Endodermal cell (in vitro differentiated cells): Measurements from ENCODE around the gene SNRPD3. TPM values are rescaled to one million over a fixed set of nuclear protein-coding genes. Genes with fewer than 3 reads are reported as not detected.

ENCODE experiments used
- DNase-seq: peaks from one replicate; pipeline ENCODE4 v3.0.0-alpha.2; 2017
- H3K27ac ChIP-seq: 2 replicates; pipeline ENCODE4 v1.5.1; 2013; ENCODE audit warnings: mild to moderate bottlenecking, low read depth, low read length, moderate library complexity
- H3K27me3 ChIP-seq: 2 replicates; pipeline ENCODE4 v1.6.1; 2013; ENCODE audit warnings: mild to moderate bottlenecking, low read length, moderate library complexity; ENCODE audit not compliant: insufficient read depth, control insufficient read depth, poor library complexity, severe bottlenecking
- H3K36me3 ChIP-seq: 2 replicates; pipeline ENCODE4 v1.7.0; 2013; ENCODE audit warnings: mild to moderate bottlenecking, low read length, moderate library complexity; ENCODE audit not compliant: control insufficient read depth, insufficient read depth
- H3K4me1 ChIP-seq: one replicate; pipeline ENCODE4 v1.7.0; 2013; ENCODE audit warnings: low read length; ENCODE audit not compliant: control insufficient read depth, insufficient read depth
- H3K4me3 ChIP-seq: 2 replicates; pipeline ENCODE4 v1.5.1; 2013; ENCODE audit warnings: mild to moderate bottlenecking, low read length, moderate library complexity
- H3K9ac ChIP-seq: 2 replicates; pipeline ENCODE4 v1.6.1; 2013; ENCODE audit warnings: mild to moderate bottlenecking, low read length, moderate library complexity; ENCODE audit not compliant: poor library complexity, severe bottlenecking; ENCODE audit errors: extremely low read depth
- H3K9me3 ChIP-seq: 2 replicates; pipeline ENCODE4 v1.6.1; 2013; ENCODE audit warnings: mild to moderate bottlenecking, low read length, moderate library complexity; ENCODE audit not compliant: control insufficient read depth
- H3K27ac Mint-ChIP-seq: 2 replicates; pipeline ENCODE4 v1.8.0; 2020; ENCODE audit warnings: mixed read lengths
- H3K27me3 Mint-ChIP-seq: 2 replicates; pipeline ENCODE4 v1.8.0; 2021; ENCODE audit warnings: mild to moderate bottlenecking, mixed read lengths; ENCODE audit not compliant: insufficient read depth
- H3K36me3 Mint-ChIP-seq: 2 replicates; pipeline ENCODE4 v1.8.0; 2020; ENCODE audit warnings: low read depth, mixed read lengths
- H3K4me1 Mint-ChIP-seq: 2 replicates; pipeline ENCODE4 v1.8.0; 2020; ENCODE audit warnings: mixed read lengths
- H3K4me3 Mint-ChIP-seq: 2 replicates; pipeline ENCODE4 v1.8.0; 2020; ENCODE audit warnings: mild to moderate bottlenecking, moderate library complexity, mixed read lengths
- H3K9me3 Mint-ChIP-seq: 2 replicates; pipeline ENCODE4 v1.8.0; 2020; ENCODE audit warnings: mild to moderate bottlenecking, mixed read lengths
- CTCF ChIP-seq: fragments of 200-600 bp; sonication (generic); conservative IDR thresholded peaks from 2 replicates; pipeline ENCODE4 v1.5.0; 2021; ENCODE audit warnings: antibody characterized with exemption, mild to moderate bottlenecking
- WGBS, 2 experiments: methylation state at CpG; one replicate each; pipeline versions ENCODE4 v1.1.5 to v1.1.7; 2013; ENCODE audit warnings: missing lambda C conversion rate in 2 of 2, mixed read lengths in 1 of 2; ENCODE audit not compliant: insufficient coverage in 1 of 2, insufficient read length in 1 of 2; 5-methylcytosine and 5-hydroxymethylcytosine counted together
- total RNA-seq, 2 donors: library from RNA; stranded (reverse); fragmentation: NEBNext Ultra II Directional in 1 of 2; extraction: Animal tissue kit (Norgen Biotek cat#: 25700) in 1 of 2; gene quantifications; 2 replicates in 1 of 2; 3 replicates in 1 of 2; pipeline ENCODE4 v1.2.1, GENCODE V29; 2021

SNRPD3 gene
- total RNA-seq, 2 donors from 2014 or later, result 158 to 180 TPM

GRCh38 chr22:24517446-24517845 is 38.4 kb upstream of the SNRPD3 start:
- H3K9me3 ChIP-seq, result no peaks in the 10 kb centered on the region
- 93 to 94% methylated on average over 2 of the region's 2 CpGs for WGBS, 2 experiments
- no peak overlapping the region for H3K9ac ChIP-seq
- TF ChIP-seq CTCF, result no peak
- peaks cover 4% of the 10 kb centered on the region for H3K27me3 ChIP-seq
- H3K27ac ChIP-seq, result no peak overlapping the region
- H3K4me3 Mint-ChIP-seq, result no peak overlapping the region
- peaks cover 36% of the 10 kb centered on the region for H3K4me1 Mint-ChIP-seq
- H3K4me1 ChIP-seq, result peaks cover 20% of the 10 kb centered on the region
- H3K27me3 Mint-ChIP-seq, result peaks cover 29% of the 10 kb centered on the region
- no peaks in the 10 kb centered on the region for H3K36me3 ChIP-seq
- H3K27ac Mint-ChIP-seq, result no peak overlapping the region
- H3K4me3 ChIP-seq, result no peak overlapping the region
- no peak for DNase-seq
- H3K36me3 Mint-ChIP-seq, result no peaks in the 10 kb centered on the region
- H3K9me3 Mint-ChIP-seq, result no peaks in the 10 kb centered on the region

- Mint-ChIP-seq H3K4me1 (peaks cover 28% of the 10 kb centered on the region), H3K36me3 (no peaks in the 10 kb centered on the region), H3K27me3 (peaks cover 29% of the 10 kb centered on the region), H3K9me3 (no peaks in the 10 kb centered on the region), H3K27ac (no peak overlapping the region), H3K4me3 (no peak overlapping the region)
- WGBS, 2 experiments, result 93 to 95% methylated on average over 2 to 3 of the region's 3 CpGs
- DNase-seq, result no peak
- Histone ChIP-seq H3K27me3 (peaks cover 4% of the 10 kb centered on the region), H3K9me3 (no peaks in the 10 kb centered on the region), H3K36me3 (no peaks in the 10 kb centered on the region), H3K27ac (no peak overlapping the region), H3K9ac (no peak overlapping the region), H3K4me3 (no peak overlapping the region), H3K4me1 (peaks cover 20% of the 10 kb centered on the region)
- no peak for TF ChIP-seq CTCF
Measured at GRCh38 chr22:24518228-24518627, 37.6 kb upstream of the SNRPD3 start.

- Histone ChIP-seq H3K4me3 (no peak overlapping the region), H3K9ac (no peak overlapping the region), H3K4me1 (peaks cover 13% of the 10 kb centered on the region), H3K27me3 (peaks cover 4% of the 10 kb centered on the region), H3K9me3 (no peaks in the 10 kb centered on the region), H3K36me3 (no peaks in the 10 kb centered on the region), H3K27ac (no peak overlapping the region)
- Mint-ChIP-seq H3K36me3 (no peaks in the 10 kb centered on the region), H3K27me3 (peaks cover 29% of the 10 kb centered on the region), H3K9me3 (no peaks in the 10 kb centered on the region), H3K4me1 (peaks cover 21% of the 10 kb centered on the region), H3K27ac (no peak overlapping the region), H3K4me3 (no peak overlapping the region)
- no peak for TF ChIP-seq CTCF
- 94 to 100% methylated on average over 2 to 9 of the region's 9 CpGs for WGBS, 2 experiments
- DNase-seq, result no peak
Measured at GRCh38 chr22:24518771-24519485, 36.9 kb upstream of the SNRPD3 start.
